Mammary epithelial cell (primary cell): Measurements from ENCODE around the gene TDRKH.

ENCODE experiments used
- EZH2 ChIP-seq: IDR thresholded peaks from 2 replicates; pipeline ENCODE4 v1.6.1; 2012; ENCODE audit warnings: low read length, inconsistent platforms, borderline replicate concordance
- TF ChIP-seq, protein P1 (sequence below), 2 donors: IDR thresholded peaks in 1 of 2; conservative IDR thresholded peaks in 1 of 2; 2 replicates each; pipeline ENCODE4 v1.5.1; 2011 to 2012; ENCODE audit warnings: inconsistent platforms in 2 of 2, low read length in 2 of 2, mild to moderate bottlenecking in 2 of 2, control low read depth in 1 of 2, low read depth in 1 of 2; ENCODE audit not compliant: insufficient read depth in 1 of 2; ENCODE audit errors: extremely low read depth in 1 of 2

DNA sequence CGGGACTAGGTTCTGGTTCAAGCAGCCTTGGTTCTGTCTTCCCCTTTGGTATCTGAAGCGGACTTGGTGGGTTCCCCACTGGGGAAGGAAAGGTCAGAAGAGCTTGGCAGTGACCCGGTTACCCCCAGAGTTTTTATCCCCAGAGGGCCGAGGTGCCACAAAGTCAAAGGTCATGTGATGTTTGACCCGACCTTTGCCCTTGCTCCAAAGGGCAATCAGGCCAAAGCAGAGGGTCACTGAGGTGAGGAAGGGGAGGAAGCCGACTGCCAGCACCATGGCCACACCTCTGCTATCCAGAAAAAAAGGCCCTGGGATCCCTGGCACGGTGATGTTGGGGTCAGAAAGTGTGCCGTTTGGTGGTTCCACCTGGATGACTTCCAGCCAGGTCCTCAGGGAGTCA is 10.5 kb upstream of the TDRKH start:
- TF ChIP-seq, protein P1, sequence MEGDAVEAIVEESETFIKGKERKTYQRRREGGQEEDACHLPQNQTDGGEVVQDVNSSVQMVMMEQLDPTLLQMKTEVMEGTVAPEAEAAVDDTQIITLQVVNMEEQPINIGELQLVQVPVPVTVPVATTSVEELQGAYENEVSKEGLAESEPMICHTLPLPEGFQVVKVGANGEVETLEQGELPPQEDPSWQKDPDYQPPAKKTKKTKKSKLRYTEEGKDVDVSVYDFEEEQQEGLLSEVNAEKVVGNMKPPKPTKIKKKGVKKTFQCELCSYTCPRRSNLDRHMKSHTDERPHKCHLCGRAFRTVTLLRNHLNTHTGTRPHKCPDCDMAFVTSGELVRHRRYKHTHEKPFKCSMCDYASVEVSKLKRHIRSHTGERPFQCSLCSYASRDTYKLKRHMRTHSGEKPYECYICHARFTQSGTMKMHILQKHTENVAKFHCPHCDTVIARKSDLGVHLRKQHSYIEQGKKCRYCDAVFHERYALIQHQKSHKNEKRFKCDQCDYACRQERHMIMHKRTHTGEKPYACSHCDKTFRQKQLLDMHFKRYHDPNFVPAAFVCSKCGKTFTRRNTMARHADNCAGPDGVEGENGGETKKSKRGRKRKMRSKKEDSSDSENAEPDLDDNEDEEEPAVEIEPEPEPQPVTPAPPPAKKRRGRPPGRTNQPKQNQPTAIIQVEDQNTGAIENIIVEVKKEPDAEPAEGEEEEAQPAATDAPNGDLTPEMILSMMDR (conservative IDR thresholded peaks at IDR 0.05 in 1 of 2, IDR thresholded peaks at IDR 0.05 in 1 of 2; ENCODE audit: extremely low read depth in 1 of 2, insufficient read depth in 1 of 2, low read depth in 1 of 2, low read length in 2 of 2) = no peak
- TF ChIP-seq EZH2 = no peak
